Panc1 (cell line): ENCODE data around the gene PNPLA2.

Experiments used
- CTCF ChIP-seq: fragments of 450-650 bp; IDR thresholded peaks from 2 replicates; pipeline ENCODE4 v1.5.1; 2017; ENCODE audit warnings: mild to moderate bottlenecking
- POLR2AphosphoS5 ChIP-seq: IDR thresholded peaks from 2 replicates; pipeline ENCODE4 v1.6.1; 2012; ENCODE audit warnings: mild to moderate bottlenecking, low read depth, low read length, moderate library complexity
- REST ChIP-seq, 2 experiments: IDR thresholded peaks; 2 replicates each; pipeline ENCODE4 v1.6.1; 2011 to 2012; ENCODE audit warnings: low read depth in 2 of 2, control low read depth in 1 of 2, low read length in 1 of 2, mild to moderate bottlenecking in 1 of 2, moderate library complexity in 1 of 2; ENCODE audit not compliant: insufficient read depth in 1 of 2
- SIN3A ChIP-seq: IDR thresholded peaks from 2 replicates; pipeline ENCODE4 v1.6.1; 2012; ENCODE audit warnings: low read depth, mild to moderate bottlenecking, low read length, moderate library complexity, borderline replicate concordance; ENCODE audit not compliant: insufficient read depth

- TF ChIP-seq CTCF (no peak), REST (IDR thresholded peaks at IDR 0.05; ENCODE audit: insufficient read depth in 1 of 2, low read depth in 2 of 2, low read length in 1 of 2) (no peak), POLR2AphosphoS5 (peak; percentile 72), SIN3A (peak; percentile 30; the same call in 1 of the 2 replicates)
These were observed 27.8 kb upstream of the PNPLA2 start for GRCh38 chr11:790721-791564.
